ENCODE measurements around the gene THAP8.

The THAP8 gene

DNA sequence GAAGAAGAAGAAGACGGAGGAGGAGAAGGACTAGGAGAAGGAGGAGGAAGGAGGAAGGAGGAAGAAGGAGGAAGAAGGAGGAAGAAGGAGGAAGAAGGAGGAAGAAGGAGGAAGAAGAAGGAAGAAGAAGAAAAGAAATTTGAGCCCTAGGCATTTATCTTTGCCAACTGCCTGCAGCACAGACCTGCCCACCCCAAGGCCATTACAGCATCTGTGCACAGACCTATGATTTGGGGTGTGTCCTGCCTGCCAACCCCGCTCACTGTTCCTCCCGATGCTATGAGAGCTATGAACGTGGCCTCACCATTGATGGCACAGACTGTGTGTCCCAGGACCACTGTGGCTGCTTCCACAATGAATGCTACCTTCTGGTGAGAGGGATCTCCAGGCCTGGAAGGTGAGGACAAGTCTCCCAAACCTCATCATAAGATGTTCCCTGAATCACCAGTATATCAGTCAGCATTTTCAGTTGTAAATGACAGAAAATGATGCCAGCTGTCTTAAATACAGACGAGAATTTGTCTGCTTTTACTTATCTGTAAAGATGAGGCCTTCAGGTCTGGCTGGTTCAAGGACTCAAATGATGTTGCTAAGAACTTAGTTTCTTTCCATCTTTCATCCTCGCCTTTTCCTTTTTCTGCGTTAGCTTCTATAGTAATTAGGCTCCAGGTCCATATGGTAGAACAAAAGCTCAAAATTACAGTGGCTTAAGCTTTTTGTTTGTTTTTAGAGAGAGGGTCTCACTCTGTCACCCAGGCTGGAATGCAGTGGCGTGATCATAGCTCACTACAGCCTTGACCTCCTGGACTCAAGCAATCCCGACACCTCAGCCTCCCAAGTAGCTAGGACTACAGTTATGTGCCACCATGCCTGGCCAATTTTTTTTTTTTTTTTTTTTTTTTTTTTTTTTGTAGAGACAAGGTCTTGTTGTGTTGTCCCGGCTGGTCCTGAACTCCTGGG is 63.0 kb downstream of the THAP8 start:
- H4K91ac ChIP-seq (ENCODE audit: low read depth, low read length), result no peak overlapping the region
- peaks cover 8% of the 10 kb centered on the region for H3K79me2 ChIP-seq (ENCODE audit: control insufficient read depth, insufficient read depth, low read length, poor library complexity)
- no peak overlapping the region for H3K14ac ChIP-seq (ENCODE audit: low read length)
- peaks cover 11% of the 10 kb centered on the region for H3K79me1 ChIP-seq (ENCODE audit: low read length)
- peaks cover under 1% of the 10 kb centered on the region for H3K9me3 ChIP-seq (ENCODE audit: insufficient read depth, low read depth, low read length)
- H3K27me3 ChIP-seq (ENCODE audit: insufficient read depth, low read length), result peaks cover 5% of the 10 kb centered on the region
- no peak overlapping the region for H3K9ac ChIP-seq (ENCODE audit: low read length)
- no peak overlapping the region for H2BK120ac ChIP-seq (ENCODE audit: insufficient read depth, low read length, poor library complexity)
- H3K4me2 ChIP-seq (ENCODE audit: low read length), result no peak overlapping the region
- no peak overlapping the region for H3K23ac ChIP-seq (ENCODE audit: low read length)
- H2BK5ac ChIP-seq (ENCODE audit: low read depth, low read length, poor library complexity), result no peak overlapping the region
- H2AK5ac ChIP-seq (ENCODE audit: low read length), result no peak overlapping the region
- H4K8ac ChIP-seq (ENCODE audit: low read depth, low read length), result no peak overlapping the region
- whole genome bisulfite sequencing (ENCODE audit: extremely low coverage, insufficient coverage, insufficient read length), result no CpG with 5 or more reads among the region's 10 CpGs
- no peak overlapping the region for H2BK12ac ChIP-seq (ENCODE audit: low read length)
- H3K4ac ChIP-seq (ENCODE audit: low read depth, low read length), result no peak overlapping the region
- no peak overlapping the region for H4K12ac ChIP-seq (ENCODE audit: low read depth, low read length)
- H2AFZ ChIP-seq (ENCODE audit: insufficient read depth, low read length, poor library complexity), result no peak overlapping the region
- DNase-seq, result no peak
- no peak overlapping the region for H3K18ac ChIP-seq (ENCODE audit: low read length)
- H3K27ac ChIP-seq (ENCODE audit: low read depth, low read length), result no peak overlapping the region
- no peaks in the 10 kb centered on the region for H3K36me3 ChIP-seq (ENCODE audit: control insufficient read depth in 1 of 2, insufficient read depth in 2 of 2, low read length in 2 of 2)
- H3K4me3 ChIP-seq (ENCODE audit: low read depth, low read length), result no peak overlapping the region
- peaks cover 7% of the 10 kb centered on the region in 2 experiments for H3K4me1 ChIP-seq (ENCODE audit: control insufficient read depth in 1 of 2, insufficient read depth in 2 of 2, low read length in 2 of 2)

GRCh38 chr19:35990156-35990555 is 63.9 kb downstream of the THAP8 start:
- H4K12ac ChIP-seq (ENCODE audit: low read depth, low read length), result no peak overlapping the region
- H3K18ac ChIP-seq (ENCODE audit: low read length), result no peak overlapping the region
- H3K27ac ChIP-seq (ENCODE audit: low read depth, low read length), result no peak overlapping the region
- no peak overlapping the region for H2AK5ac ChIP-seq (ENCODE audit: low read length)
- H3K14ac ChIP-seq (ENCODE audit: low read length), result no peak overlapping the region
- H4K91ac ChIP-seq (ENCODE audit: low read depth, low read length), result no peak overlapping the region
- no peak overlapping the region for H2AFZ ChIP-seq (ENCODE audit: insufficient read depth, low read length, poor library complexity)
- no peak overlapping the region for H4K8ac ChIP-seq (ENCODE audit: low read depth, low read length)
- H3K79me2 ChIP-seq (ENCODE audit: control insufficient read depth, insufficient read depth, low read length, poor library complexity), result peaks cover 3% of the 10 kb centered on the region
- H3K79me1 ChIP-seq (ENCODE audit: low read length), result peaks cover 4% of the 10 kb centered on the region
- WGBS (ENCODE audit: extremely low coverage, insufficient coverage, insufficient read length), result no CpG with 5 or more reads among the region's 4 CpGs
- no peak overlapping the region for H3K23ac ChIP-seq (ENCODE audit: low read length)
- no peak overlapping the region for H3K4me3 ChIP-seq (ENCODE audit: low read depth, low read length)
- H3K4me1 ChIP-seq (ENCODE audit: control insufficient read depth in 1 of 2, insufficient read depth in 2 of 2, low read length in 2 of 2), result peaks cover 0 to 2% of the 10 kb centered on the region in 2 experiments
- no peak overlapping the region for H3K4me2 ChIP-seq (ENCODE audit: low read length)
- no peak for DNase-seq
- no peak overlapping the region for H3K9ac ChIP-seq (ENCODE audit: low read length)
- no peak overlapping the region for H3K4ac ChIP-seq (ENCODE audit: low read depth, low read length)
- no peak overlapping the region for H2BK12ac ChIP-seq (ENCODE audit: low read length)
- no peak overlapping the region for H2BK5ac ChIP-seq (ENCODE audit: low read depth, low read length, poor library complexity)
- no peaks in the 10 kb centered on the region for H3K36me3 ChIP-seq (ENCODE audit: control insufficient read depth in 1 of 2, insufficient read depth in 2 of 2, low read length in 2 of 2)
- peaks cover 3% of the 10 kb centered on the region for H3K9me3 ChIP-seq (ENCODE audit: insufficient read depth, low read depth, low read length)
- peaks cover 5% of the 10 kb centered on the region for H3K27me3 ChIP-seq (ENCODE audit: insufficient read depth, low read length)
- H2BK120ac ChIP-seq (ENCODE audit: insufficient read depth, low read length, poor library complexity), result no peak overlapping the region

DNA sequence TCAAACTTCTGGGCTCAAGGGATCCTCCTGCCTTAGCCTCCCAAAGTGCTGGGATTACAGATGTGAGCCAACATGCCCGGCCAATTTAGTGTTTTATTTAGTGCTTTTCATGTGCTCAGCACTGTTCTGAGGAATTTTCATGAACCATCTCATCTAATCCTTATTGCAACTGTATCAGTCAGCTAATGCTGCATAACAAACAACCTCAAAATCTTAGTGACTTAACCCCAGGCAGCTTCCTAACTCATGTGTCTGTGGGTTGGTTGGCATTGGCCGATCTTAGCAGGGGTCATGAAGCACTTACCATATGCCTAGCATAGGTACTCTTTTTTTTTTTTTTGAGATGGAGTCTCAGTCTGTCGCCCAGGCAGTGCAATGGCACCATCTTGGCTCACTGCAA is 65.3 kb downstream of the THAP8 start:
- Histone ChIP-seq H2BK12ac (ENCODE audit: low read length) (no peak overlapping the region), H3K4me3 (ENCODE audit: low read depth, low read length) (no peak overlapping the region), H3K4ac (ENCODE audit: low read depth, low read length) (no peak overlapping the region), H3K36me3 (ENCODE audit: control insufficient read depth in 1 of 2, insufficient read depth in 2 of 2, low read length in 2 of 2) (no peaks in the 10 kb centered on the region), H3K18ac (ENCODE audit: low read length) (no peak overlapping the region), H3K9ac (ENCODE audit: low read length) (no peak overlapping the region), H2BK120ac (ENCODE audit: insufficient read depth, low read length, poor library complexity) (no peak overlapping the region), H3K4me1 (ENCODE audit: control insufficient read depth in 1 of 2, insufficient read depth in 2 of 2, low read length in 2 of 2) (no peaks in the 10 kb centered on the region), H4K91ac (ENCODE audit: low read depth, low read length) (no peak overlapping the region), H3K14ac (ENCODE audit: low read length) (no peak overlapping the region), H3K4me2 (ENCODE audit: low read length) (no peak overlapping the region), H2AFZ (ENCODE audit: insufficient read depth, low read length, poor library complexity) (no peak overlapping the region), H2AK5ac (ENCODE audit: low read length) (no peak overlapping the region), H3K79me1 (ENCODE audit: low read length) (no peaks in the 10 kb centered on the region), H3K23ac (ENCODE audit: low read length) (no peak overlapping the region), H3K9me3 (ENCODE audit: insufficient read depth, low read depth, low read length) (peaks cover 3% of the 10 kb centered on the region), H4K12ac (ENCODE audit: low read depth, low read length) (no peak overlapping the region), H2BK5ac (ENCODE audit: low read depth, low read length, poor library complexity) (no peak overlapping the region), H3K27ac (ENCODE audit: low read depth, low read length) (no peak overlapping the region), H3K27me3 (ENCODE audit: insufficient read depth, low read length) (peaks cover 5% of the 10 kb centered on the region), H4K8ac (ENCODE audit: low read depth, low read length) (no peak overlapping the region), H3K79me2 (ENCODE audit: control insufficient read depth, insufficient read depth, low read length, poor library complexity) (no peaks in the 10 kb centered on the region)
- WGBS (ENCODE audit: extremely low coverage, insufficient coverage, insufficient read length), result no CpG with 5 or more reads among the region's 3 CpGs
- DNase-seq, result no peak

DNA sequence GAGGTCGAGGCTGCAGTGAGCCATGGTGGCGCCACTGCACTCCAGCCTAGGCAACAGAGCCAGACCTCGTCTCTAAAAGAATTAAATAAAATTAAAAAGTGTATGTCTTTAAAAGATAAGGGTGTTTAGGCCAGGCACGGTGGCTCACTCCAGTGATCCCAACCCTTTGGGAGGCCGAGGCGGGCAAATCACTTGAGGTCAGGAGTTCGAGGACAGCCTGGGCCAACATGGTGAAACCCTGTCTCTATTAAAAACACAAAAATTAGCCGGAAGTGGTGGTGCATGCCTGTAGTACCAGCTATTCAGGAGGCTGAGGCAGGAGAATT is 66.6 kb downstream of the THAP8 start:
- Histone ChIP-seq H3K4me3 (ENCODE audit: low read depth, low read length) (no peak overlapping the region), H2AFZ (ENCODE audit: insufficient read depth, low read length, poor library complexity) (no peak overlapping the region), H2BK5ac (ENCODE audit: low read depth, low read length, poor library complexity) (no peak overlapping the region), H3K36me3 (ENCODE audit: control insufficient read depth in 1 of 2, insufficient read depth in 2 of 2, low read length in 2 of 2) (no peaks in the 10 kb centered on the region), H2AK5ac (ENCODE audit: low read length) (no peak overlapping the region), H3K79me1 (ENCODE audit: low read length) (no peaks in the 10 kb centered on the region), H3K4ac (ENCODE audit: low read depth, low read length) (no peak overlapping the region), H3K27me3 (ENCODE audit: insufficient read depth, low read length) (peaks cover 5% of the 10 kb centered on the region), H3K18ac (ENCODE audit: low read length) (no peak overlapping the region), H3K14ac (ENCODE audit: low read length) (no peak overlapping the region), H4K91ac (ENCODE audit: low read depth, low read length) (no peak overlapping the region), H3K4me2 (ENCODE audit: low read length) (no peak overlapping the region), H2BK12ac (ENCODE audit: low read length) (no peak overlapping the region), H3K27ac (ENCODE audit: low read depth, low read length) (no peak overlapping the region), H3K23ac (ENCODE audit: low read length) (no peak overlapping the region), H3K79me2 (ENCODE audit: control insufficient read depth, insufficient read depth, low read length, poor library complexity) (no peaks in the 10 kb centered on the region), H3K4me1 (ENCODE audit: control insufficient read depth in 1 of 2, insufficient read depth in 2 of 2, low read length in 2 of 2) (no peaks in the 10 kb centered on the region), H2BK120ac (ENCODE audit: insufficient read depth, low read length, poor library complexity) (no peak overlapping the region), H4K8ac (ENCODE audit: low read depth, low read length) (no peak overlapping the region), H3K9ac (ENCODE audit: low read length) (no peak overlapping the region), H4K12ac (ENCODE audit: low read depth, low read length) (no peak overlapping the region), H3K9me3 (ENCODE audit: insufficient read depth, low read depth, low read length) (peaks cover 5% of the 10 kb centered on the region)
- DNase-seq, result peak in 1 of 2 donors; percentile 4
- WGBS (ENCODE audit: extremely low coverage, insufficient coverage, insufficient read length), result no CpG with 5 or more reads among the region's 8 CpGs

All from trophoblast cell (in vitro differentiated cells and primary cell).